IMR-90 (cell line): ENCODE measurements around the gene CYFIP2. TPM values are rescaled to one million over a fixed set of nuclear protein-coding genes. Genes with fewer than 3 reads are reported as not detected.

Experiments used
- ATAC-seq: fragments of 200-7000 bp; cut with Tn5 transposase; 2 replicates; pipeline ENCODE4 v1.9.1; 2020; ENCODE audit warnings: low read depth, mild to moderate bottlenecking, moderate library complexity
- BruUV-seq: library from RNA; stranded (reverse); fragments of 400-500 nt; replicated peaks from 2 replicates; lab custom pipeline; 2021; lab: Mats Ljungman, UMichigan
- CTCF ChIA-PET: fragments of 300-600 bp; formaldehyde crosslinking; extraction: SDS; loops from one replicate; lab custom pipeline; 2021; ENCODE audit warnings: antibody characterized with exemption; lab: Yijun Ruan, JAX
- POLR2A ChIA-PET: fragments of 300-600 bp; sonication (Branson Sonifier 250); formaldehyde crosslinking; loops from one replicate; lab custom pipeline; 2022; ENCODE audit warnings: antibody characterized with exemption; ENCODE audit not compliant: unreplicated experiment; lab: Charles Lee
- DNase-seq: peaks from one replicate; pipeline ENCODE4 v3.0.0; 2013
- H2AFZ ChIP-seq: replicated peaks from 2 replicates; pipeline ENCODE3; 2013; ENCODE audit warnings: low read length, mild to moderate bottlenecking; ENCODE audit not compliant: poor library complexity
- H2AK5ac ChIP-seq: 2 replicates; pipeline ENCODE4 v1.6.1; 2013; ENCODE audit warnings: low read depth, low read length, inconsistent platforms
- H2AK9ac ChIP-seq: replicated peaks from 2 replicates; pipeline ENCODE3; 2013; ENCODE audit warnings: mild to moderate bottlenecking, low read depth, low read length, moderate library complexity; ENCODE audit not compliant: poor library complexity
- H2BK120ac ChIP-seq: 2 replicates; pipeline ENCODE4 v1.6.1; 2013; ENCODE audit warnings: low read depth, low read length, inconsistent platforms
- H2BK15ac ChIP-seq: 3 replicates; pipeline ENCODE4 v1.6.1; 2013; ENCODE audit warnings: low read depth, low read length, inconsistent platforms
- H2BK20ac ChIP-seq: 2 replicates; pipeline ENCODE4 v1.6.1; 2013; ENCODE audit warnings: low read depth, mild to moderate bottlenecking, inconsistent platforms, low read length, moderate library complexity
- H2BK5ac ChIP-seq: 2 replicates; pipeline ENCODE4 v1.6.1; 2013; ENCODE audit warnings: mild to moderate bottlenecking, low read depth, low read length, inconsistent platforms; ENCODE audit not compliant: poor library complexity, severe bottlenecking
- H3K14ac ChIP-seq: replicated peaks from 2 replicates; pipeline ENCODE4 v1.6.1; 2013; ENCODE audit warnings: low read depth, low read length, inconsistent platforms
- H3K18ac ChIP-seq: 2 replicates; pipeline ENCODE4 v1.6.1; 2013; ENCODE audit warnings: low read depth, low read length, control low read depth
- H3K23ac ChIP-seq: 2 replicates; pipeline ENCODE4 v1.6.1; 2013; ENCODE audit warnings: low read depth, low read length, inconsistent platforms
- H3K27ac ChIP-seq: 2 replicates; pipeline ENCODE4 v1.5.1; 2013; ENCODE audit warnings: mild to moderate bottlenecking, control low read depth, low read length; ENCODE audit not compliant: insufficient read depth
- H3K27me3 ChIP-seq: 2 replicates; pipeline ENCODE4 v1.6.1; 2013; ENCODE audit warnings: low read length; ENCODE audit not compliant: control insufficient read depth, insufficient read depth
- H3K36me3 ChIP-seq: 2 replicates; pipeline ENCODE4 v1.6.1; 2013; ENCODE audit warnings: low read length, mixed read lengths; ENCODE audit not compliant: control insufficient read depth, insufficient read depth
- H3K4ac ChIP-seq: 2 replicates; pipeline ENCODE4 v1.6.1; 2013; ENCODE audit warnings: low read depth, low read length, inconsistent platforms
- H3K4me1 ChIP-seq: 2 replicates; pipeline ENCODE4 v1.6.1; 2013; ENCODE audit warnings: low read length, mixed read lengths; ENCODE audit not compliant: control insufficient read depth, insufficient read depth
- H3K4me2 ChIP-seq: 2 replicates; pipeline ENCODE4 v1.6.1; 2013; ENCODE audit warnings: low read depth, mild to moderate bottlenecking, control low read depth, low read length, moderate library complexity
- H3K4me3 ChIP-seq: 2 replicates; pipeline ENCODE4 v1.5.1; 2013; ENCODE audit warnings: low read depth, mild to moderate bottlenecking, control low read depth, low read length, moderate library complexity; ENCODE audit not compliant: insufficient read depth
- H3K56ac ChIP-seq: 2 replicates; pipeline ENCODE4 v1.6.1; 2013; ENCODE audit warnings: low read length, inconsistent platforms; ENCODE audit not compliant: insufficient read depth; ENCODE audit errors: extremely low read depth
- H3K79me1 ChIP-seq, 2 experiments: 2 replicates each; pipeline ENCODE4 v1.6.1; 2013; ENCODE audit warnings: low read length in 2 of 2, inconsistent platforms in 1 of 2, low read depth in 1 of 2
- H3K9ac ChIP-seq: 2 replicates; pipeline ENCODE4 v1.6.1; 2013; ENCODE audit warnings: low read depth, low read length, control low read depth
- H3K9me1 ChIP-seq: 2 replicates; pipeline ENCODE4 v1.6.1; 2013; ENCODE audit warnings: low read length, inconsistent platforms; ENCODE audit not compliant: insufficient read depth
- H3K9me3 ChIP-seq: 2 replicates; pipeline ENCODE4 v1.6.1; 2013; ENCODE audit warnings: low read length; ENCODE audit not compliant: control insufficient read depth, insufficient read depth
- H4K20me1 ChIP-seq: 2 replicates; pipeline ENCODE4 v1.6.1; 2013; ENCODE audit warnings: low read length, inconsistent platforms; ENCODE audit not compliant: insufficient read depth
- H4K5ac ChIP-seq: 2 replicates; pipeline ENCODE4 v1.6.1; 2013; ENCODE audit warnings: mild to moderate bottlenecking, low read depth, low read length, control low read depth
- H4K8ac ChIP-seq, 2 experiments: 2 replicates each; pipeline ENCODE4 v1.6.1; 2013; ENCODE audit warnings: low read depth in 2 of 2, low read length in 2 of 2, control low read depth in 1 of 2, inconsistent platforms in 1 of 2
- H4K91ac ChIP-seq: 2 replicates; pipeline ENCODE4 v1.6.1; 2013; ENCODE audit warnings: low read depth, low read length, inconsistent platforms; ENCODE audit not compliant: insufficient read depth
- BHLHE40 ChIP-seq: fragments of 150-350 bp; IDR thresholded peaks from 2 replicates; pipeline ENCODE4 v1.6.1; 2016; ENCODE audit warnings: mild to moderate bottlenecking, low read depth, low read length
- ELK1 ChIP-seq: fragments of 150-350 bp; IDR thresholded peaks from 2 replicates; pipeline ENCODE4 v1.6.1; 2016; ENCODE audit warnings: low read depth, mild to moderate bottlenecking, low read length, moderate library complexity, borderline replicate concordance
- FOS ChIP-seq: fragments of 150-350 bp; IDR thresholded peaks from 2 replicates; pipeline ENCODE4 v1.6.1; 2016; ENCODE audit warnings: low read depth, low read length
- MXI1 ChIP-seq: IDR thresholded peaks from 2 replicates; pipeline ENCODE4 v1.6.1; 2012; ENCODE audit warnings: low read depth, mild to moderate bottlenecking, low read length, moderate library complexity, borderline replicate concordance
- RCOR1 ChIP-seq: IDR thresholded peaks from 2 replicates; pipeline ENCODE4 v1.6.1; 2012; ENCODE audit warnings: mild to moderate bottlenecking, low read length, improper control_type of control experiment; ENCODE audit not compliant: insufficient replicate concordance
- WGBS, 2 experiments: methylation state at CpG; one replicate each; pipeline versions ENCODE4 v1.1.5 to v1.1.7; 2013; ENCODE audit warnings: missing lambda C conversion rate in 2 of 2; ENCODE audit not compliant: insufficient read length in 1 of 2; ENCODE audit errors: extremely low coverage in 2 of 2; 5-methylcytosine and 5-hydroxymethylcytosine counted together
- dilution Hi-C: fragments of 300-500 bp; cut with HindIII; formaldehyde crosslinking; loops from one replicate; pipeline ENCODE4 v1.14.3; 2018; ENCODE audit warnings: low sequenced_read_pairs; ENCODE audit not compliant: unreplicated experiment
- in situ Hi-C: fragments of 300-500 bp; cut with MboI; formaldehyde crosslinking; loops from 3 replicates; pipeline ENCODE4 v1.14.3; 2019; ENCODE audit warnings: low sequenced_read_pairs, inconsistent platforms, mixed read lengths
- intact Hi-C: fragments of 100-400 bp; cut with micrococcal nuclease; formaldehyde crosslinking; loops from 2 replicates; pipeline ENCODE4 v1.10.0; 2022
- polyA plus RNA-seq, 3 experiments: library from polyadenylated mRNA; depleted of rRNA; stranded (reverse); fragments of >200 nt; gene quantifications; 2 replicates each; pipeline ENCODE4 v1.2.3, GENCODE V29; 2012; ENCODE audit warnings: low replicate concordance in 1 of 3
- total RNA-seq: library from RNA; depleted of rRNA; stranded (reverse); fragments of >200 nt; gene quantifications from 2 replicates; pipeline ENCODE4 v1.2.3, GENCODE V29; 2012

CYFIP2 gene
- total and polyA plus RNA-seq, 2 of the 4 experiments (the other 2 are of a cell fraction) = 6.8 to 13.4 TPM

GRCh38 chr5:157384971-157385709, 119.2 kb downstream of the CYFIP2 start:
- WGBS, 2 experiments = no CpG with 5 or more reads among the region's 4 CpGs
- no peak overlapping the region for H2AK5ac ChIP-seq
- ATAC-seq = peak; percentile 86
- dilution Hi-C loops (no loop called here), intact Hi-C loops (loop anchor here (1.0 to 5.0 kb wide), 2 partner anchors 14 to 77 kb away; partner anchors contain the start of gene NIPAL4), in situ Hi-C loops (no loop called here)
- no peaks in the 10 kb centered on the region for H3K9me3 ChIP-seq
- H3K18ac ChIP-seq = peak overlapping the region; percentile 30; the same call in 1 of the 2 replicates
- H3K56ac ChIP-seq = peak overlapping the region; percentile 94
- peak overlapping the region; percentile 15; the same call in 1 of the 2 replicates for H3K9ac ChIP-seq
- H3K23ac ChIP-seq = peak overlapping the region; percentile 84
- H3K14ac ChIP-seq = peak overlapping the region; percentile 98
- peak overlapping the region; percentile 64 for H3K27ac ChIP-seq
- no peak overlapping the region for H2AK9ac ChIP-seq
- H2BK15ac ChIP-seq = peak overlapping the region; percentile 55; the same call in 1 of the 3 replicates
- H2BK20ac ChIP-seq = peak overlapping the region; percentile 96
- H2BK5ac ChIP-seq = peak overlapping the region; percentile 95
- H4K20me1 ChIP-seq = no peaks in the 10 kb centered on the region
- H2AFZ ChIP-seq = peak overlapping the region; percentile 11
- peak overlapping the region; percentile 98 for H2BK120ac ChIP-seq
- H4K8ac ChIP-seq = peak overlapping the region; percentile 85 to 87
- H3K79me1 ChIP-seq = peaks cover 0 to 16% of the 10 kb centered on the region in 2 experiments; a peak in 2 of 4 replicates
- H3K9me1 ChIP-seq = peaks cover 19% of the 10 kb centered on the region
- H3K27me3 ChIP-seq = no peaks in the 10 kb centered on the region
- ChIA-PET POLR2A (interaction anchor here (0.9 kb wide), 1 partner anchor 14 kb away, joined by 3 read pairs; no protein-coding TSS in a partner anchor), CTCF (interaction anchor here (1.3 to 1.5 kb wide), 2 partner anchors 87 to 358 kb away, joined by 3 to 5 read pairs; partner anchors contain the start of gene LSM11)
- H3K4me3 ChIP-seq = no peak overlapping the region
- H3K4ac ChIP-seq = peak overlapping the region; percentile 86
- no peak for TF ChIP-seq RCOR1
- TF ChIP-seq MXI1 = peak; percentile 54; the same call in 1 of the 2 replicates
- no peak for TF ChIP-seq ELK1
- peak; percentile 34 for TF ChIP-seq FOS
- peak; percentile 60 for TF ChIP-seq BHLHE40
- peaks cover 23% of the 10 kb centered on the region for H3K4me1 ChIP-seq
- no peaks in the 10 kb centered on the region for H3K36me3 ChIP-seq
- peak overlapping the region; percentile 17; the same call in 1 of the 2 replicates for H4K5ac ChIP-seq
- BruUV-seq = no TSS peak
- peak overlapping the region; percentile 24; the same call in 1 of the 2 replicates for H3K4me2 ChIP-seq
- peak overlapping the region; percentile 81 for H4K91ac ChIP-seq
- DNase-seq = peak; percentile 99
